Activated CD8-positive, alpha-beta T cell treated with anti-CD3 and anti-CD28 coated beads, Interleukin-2, amount 10 ng/mL, durations not matched to agents 7 days and 5 days (primary cell): ENCODE measurements around the gene TRAPPC11. TPM values are rescaled to one million over a fixed set of nuclear protein-coding genes. Genes with fewer than 3 reads are reported as not detected.

ENCODE experiments used
- ATAC-seq: fragments of 150-1000 bp; cut with Tn5 transposase; one replicate; pipeline ENCODE4 v1.10.0; 2021; ENCODE audit warnings: moderate library complexity
- CTCF ChIA-PET: fragments of 350-600 bp; sonication (Branson Sonifier 250); formaldehyde crosslinking; loops from one replicate; lab custom pipeline; 2021; ENCODE audit warnings: antibody characterized with exemption; lab: Charles Lee
- POLR2A ChIA-PET: fragments of 350-600 bp; sonication (Branson Sonifier 250); formaldehyde crosslinking; loops from one replicate; lab custom pipeline; 2021; ENCODE audit warnings: antibody characterized with exemption; lab: Charles Lee
- DNase-seq: peaks from one replicate; pipeline ENCODE4 v3.0.0-alpha.2; 2020
- H3K27ac Mint-ChIP-seq: one replicate; pipeline ENCODE4 v1.8.0; 2021; ENCODE audit warnings: mild to moderate bottlenecking, mixed read lengths
- H3K27me3 Mint-ChIP-seq: one replicate; pipeline ENCODE4 v1.8.0; 2021; ENCODE audit warnings: low read depth, mixed read lengths
- H3K36me3 Mint-ChIP-seq: one replicate; pipeline ENCODE4 v1.8.0; 2021; ENCODE audit warnings: low read depth, mixed read lengths
- H3K4me1 Mint-ChIP-seq: one replicate; pipeline ENCODE4 v1.8.0; 2021; ENCODE audit warnings: low read depth, mixed read lengths
- H3K4me3 Mint-ChIP-seq: one replicate; pipeline ENCODE4 v1.8.0; 2021; ENCODE audit warnings: mild to moderate bottlenecking, mixed read lengths
- H3K9me3 Mint-ChIP-seq: one replicate; pipeline ENCODE4 v1.8.0; 2022; ENCODE audit warnings: mixed read lengths; ENCODE audit not compliant: insufficient read depth
- total RNA-seq, 2 experiments: library from RNA; stranded (reverse); gene quantifications; one replicate each; pipeline ENCODE4 v1.2.3, GENCODE V29; 2021

Gene TRAPPC11
- 10 to 100 TPM; 26.5 to 29.9 TPM for total RNA-seq

DNA sequence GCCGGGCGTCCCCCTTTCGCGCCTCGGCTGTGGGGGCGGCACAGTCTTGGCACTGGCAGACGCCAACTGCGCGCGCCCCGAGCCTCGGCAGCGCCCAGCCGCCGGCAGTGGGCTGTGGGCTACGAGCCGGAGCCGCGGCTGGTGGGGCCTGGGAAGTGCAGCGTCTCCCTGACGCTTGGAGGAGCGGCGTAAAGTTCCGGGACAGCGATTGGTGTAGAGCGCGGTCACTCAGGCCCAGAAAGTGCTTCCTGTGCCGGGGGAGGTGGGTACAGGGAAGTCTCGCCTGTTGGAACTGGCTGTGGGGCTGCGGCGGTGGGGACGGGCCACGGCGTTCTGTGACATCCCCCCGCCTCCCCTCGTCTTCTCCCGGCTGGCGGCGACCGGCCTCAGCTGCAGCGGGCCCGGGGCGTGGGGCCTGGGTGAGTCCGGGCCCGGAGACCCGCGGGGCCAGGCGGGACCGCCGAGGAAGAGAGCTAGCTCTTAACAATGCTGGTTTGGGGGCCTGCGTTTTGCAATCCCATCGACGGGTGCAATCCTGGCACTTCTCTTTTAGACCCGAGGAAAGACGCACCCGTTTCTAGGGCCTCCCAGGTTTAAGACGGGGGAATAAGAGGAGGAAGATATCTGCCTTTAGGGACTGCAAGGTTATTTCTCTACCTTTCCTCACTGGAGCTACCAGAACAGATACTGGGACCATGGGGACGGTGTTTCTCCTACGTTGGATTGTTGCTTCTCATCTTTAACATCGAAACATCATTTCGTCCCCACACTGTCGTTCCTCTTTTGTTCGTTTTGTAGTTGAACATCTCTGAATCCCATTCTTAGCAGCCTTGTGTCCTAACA is at the start of gene TRAPPC11, which contains the start of gene RWDD4:
Gene TRAPPC11 (plus strand): TSS at position 265 of the 843 bp plus-strand sequence. CDS start 4,575 bp downstream, outside the sequence.
Gene RWDD4 (minus strand): TSS at position 157 of the 843 bp plus-strand sequence. CDS start 233 bp downstream, outside the sequence.
- peak; percentile 99 for ATAC-seq
- POLR2A ChIA-PET, result interaction anchor here (0.5 to 1.0 kb wide), 5 partner anchors 10 to 214 kb away, joined by 3 to 5 read pairs (median 3); partner anchors contain the start of gene CDKN2AIP

DNA sequence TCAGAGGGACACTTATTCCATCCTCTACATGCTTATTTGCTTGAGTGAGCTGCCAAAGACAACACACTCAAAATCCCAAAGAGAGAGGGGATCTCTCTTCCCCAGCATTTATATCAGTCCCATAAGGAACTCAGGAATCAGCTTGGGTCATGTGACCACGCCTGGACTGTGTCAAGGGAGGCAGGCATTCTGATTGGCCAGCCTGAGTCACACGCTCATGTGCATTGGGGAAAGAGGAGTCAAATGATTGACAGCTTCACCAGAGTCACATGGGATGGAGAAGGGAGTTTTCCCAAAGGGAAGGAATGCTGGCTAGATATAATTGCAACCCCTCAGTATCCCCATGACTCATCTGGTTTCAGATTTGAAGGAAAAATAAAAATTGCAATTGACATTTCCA is 49.1 kb upstream of the TRAPPC11 start:
- no peaks in the 10 kb centered on the region for H3K4me1 Mint-ChIP-seq
- H3K9me3 Mint-ChIP-seq, result no peaks in the 10 kb centered on the region
- H3K27ac Mint-ChIP-seq, result no peak overlapping the region
- H3K27me3 Mint-ChIP-seq, result peaks cover 5% of the 10 kb centered on the region
- ATAC-seq, result no peak
- ChIA-PET POLR2A (no interaction called here), CTCF (no interaction called here)
- no peaks in the 10 kb centered on the region for H3K36me3 Mint-ChIP-seq
- DNase-seq, result no peak
- no peak overlapping the region for H3K4me3 Mint-ChIP-seq

More for the DNA sequence above, at the start of gene TRAPPC11, which contains the start of gene RWDD4:
- peak within 1 kb of the TSS; percentile 76 for H3K4me3 Mint-ChIP-seq
- CTCF ChIA-PET, result interaction anchor here (1.0 to 1.3 kb wide), 2 partner anchors 20 to 156 kb away, joined by 4 to 5 read pairs; no protein-coding TSS in a partner anchor
- DNase-seq, result peak; percentile 97
- H3K27ac Mint-ChIP-seq, result peak within 1 kb of the TSS; percentile 95
- peaks cover 27% of the 10 kb centered on the region for H3K4me1 Mint-ChIP-seq
- H3K36me3 Mint-ChIP-seq, result peaks cover 6% of the 10 kb centered on the region
- no peaks in the 10 kb centered on the region for H3K9me3 Mint-ChIP-seq
- no peaks in the 10 kb centered on the region for H3K27me3 Mint-ChIP-seq

DNA sequence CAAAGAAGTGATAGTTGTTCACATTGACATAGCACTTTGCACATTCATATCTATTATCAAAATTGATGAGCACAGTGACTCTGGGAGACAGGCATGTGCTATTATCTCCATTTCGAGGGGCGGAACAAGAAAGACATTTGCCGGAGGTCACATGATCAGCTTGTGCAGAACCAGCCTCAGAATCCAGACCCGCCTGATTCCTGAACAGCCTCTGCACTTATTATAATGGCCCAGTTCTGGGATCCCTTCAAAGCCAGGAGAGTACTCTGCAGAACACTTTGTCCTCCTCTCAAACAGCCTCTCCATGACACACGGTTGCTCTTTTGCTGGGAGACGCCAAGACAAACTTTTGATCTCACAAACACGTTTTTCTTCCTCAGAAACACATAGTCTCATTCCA is 48.5 kb upstream of the TRAPPC11 start:
- Mint-ChIP-seq H3K9me3 (no peaks in the 10 kb centered on the region), H3K36me3 (no peaks in the 10 kb centered on the region), H3K4me3 (no peak overlapping the region), H3K27me3 (peaks cover 8% of the 10 kb centered on the region), H3K4me1 (no peaks in the 10 kb centered on the region), H3K27ac (no peak overlapping the region)
- DNase-seq, result no peak
- no peak for ATAC-seq
- ChIA-PET CTCF (no interaction called here), POLR2A (no interaction called here)

DNA sequence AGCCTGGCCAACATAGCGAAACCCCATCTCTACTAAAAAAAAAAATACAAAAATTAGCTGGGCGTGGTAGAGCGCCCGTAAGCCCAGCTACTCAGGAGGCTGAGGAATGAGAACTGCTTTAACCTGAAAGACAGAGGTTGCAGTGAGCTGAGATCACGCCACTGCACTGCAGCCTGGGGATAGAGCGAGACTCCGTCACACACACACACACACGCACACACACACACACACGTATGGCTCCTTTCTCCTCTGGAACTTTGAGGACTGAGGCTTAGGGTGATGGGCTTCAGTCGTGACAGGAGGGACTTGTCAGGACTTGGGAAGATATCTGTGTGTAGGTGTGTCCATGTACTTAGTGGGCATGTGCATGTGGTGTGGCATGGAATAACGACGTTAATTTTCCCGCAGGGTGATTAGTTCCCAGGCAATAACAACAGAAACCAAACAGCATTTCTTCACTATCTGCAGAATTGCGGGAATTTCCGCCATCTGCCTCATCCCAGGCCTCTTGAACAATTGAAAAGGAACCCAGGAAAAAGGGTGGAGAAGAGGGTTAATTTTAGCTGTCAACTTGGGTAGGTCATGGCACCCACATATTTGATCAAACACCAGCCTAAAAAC is 47.8 kb upstream of the TRAPPC11 start:
- peaks cover 8% of the 10 kb centered on the region for H3K27me3 Mint-ChIP-seq
- H3K4me3 Mint-ChIP-seq, result no peak overlapping the region
- ATAC-seq (no peak), DNase-seq (no peak)
- H3K27ac Mint-ChIP-seq, result no peak overlapping the region
- no peaks in the 10 kb centered on the region for H3K36me3 Mint-ChIP-seq
- ChIA-PET CTCF (no interaction called here), POLR2A (no interaction called here)
- no peaks in the 10 kb centered on the region for H3K9me3 Mint-ChIP-seq
- no peaks in the 10 kb centered on the region for H3K4me1 Mint-ChIP-seq

DNA sequence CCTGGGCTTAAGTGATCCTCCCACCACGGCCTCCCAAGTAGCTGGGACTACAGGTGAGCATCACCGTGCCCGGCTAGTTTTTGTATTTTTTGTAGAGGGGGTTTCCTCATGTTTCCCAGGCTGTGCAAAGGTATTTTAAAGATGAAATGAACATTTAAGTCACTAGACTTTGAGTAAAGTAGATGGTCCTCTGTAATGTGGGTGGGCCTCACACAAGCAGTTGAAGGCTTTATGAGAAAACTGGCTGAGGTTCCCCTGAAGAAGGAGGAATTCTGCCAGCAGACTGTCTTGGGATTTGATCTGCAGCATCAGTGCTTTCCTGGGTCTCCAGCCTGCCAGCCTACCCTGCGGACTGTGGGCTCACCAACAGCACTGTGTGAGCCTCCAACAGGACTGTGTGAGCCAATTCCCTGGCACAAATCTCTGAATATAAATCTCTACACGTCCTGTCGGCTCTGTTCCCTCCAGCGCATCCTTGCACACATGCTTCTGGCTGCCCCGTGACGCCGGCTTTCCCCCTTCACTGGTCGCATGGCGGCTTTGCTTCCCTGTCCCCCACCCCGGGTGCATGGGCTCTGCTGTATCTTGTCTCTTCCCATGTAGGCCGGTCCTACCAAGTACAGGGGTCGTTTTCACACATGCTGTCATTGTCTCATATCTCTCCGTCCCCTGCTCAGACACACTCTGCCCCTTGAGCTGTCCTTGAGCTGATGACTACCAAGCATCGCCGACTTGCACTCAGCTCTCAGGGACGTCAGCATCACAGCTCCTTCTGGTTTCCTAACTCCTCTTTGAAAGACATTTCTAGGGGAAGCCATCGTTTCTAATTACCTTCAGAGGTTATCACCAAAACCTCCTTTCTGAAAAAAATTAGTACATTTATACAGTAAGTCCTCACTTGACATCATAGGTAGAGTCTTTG is 46.5 kb upstream of the TRAPPC11 start:
- ChIA-PET CTCF (no interaction called here), POLR2A (no interaction called here)
- DNase-seq (no peak), ATAC-seq (no peak)
- no peaks in the 10 kb centered on the region for H3K4me1 Mint-ChIP-seq
- H3K9me3 Mint-ChIP-seq, result no peaks in the 10 kb centered on the region
- peaks cover 6% of the 10 kb centered on the region for H3K27me3 Mint-ChIP-seq
- H3K4me3 Mint-ChIP-seq, result no peak overlapping the region
- no peak overlapping the region for H3K27ac Mint-ChIP-seq
- H3K36me3 Mint-ChIP-seq, result no peaks in the 10 kb centered on the region

DNA sequence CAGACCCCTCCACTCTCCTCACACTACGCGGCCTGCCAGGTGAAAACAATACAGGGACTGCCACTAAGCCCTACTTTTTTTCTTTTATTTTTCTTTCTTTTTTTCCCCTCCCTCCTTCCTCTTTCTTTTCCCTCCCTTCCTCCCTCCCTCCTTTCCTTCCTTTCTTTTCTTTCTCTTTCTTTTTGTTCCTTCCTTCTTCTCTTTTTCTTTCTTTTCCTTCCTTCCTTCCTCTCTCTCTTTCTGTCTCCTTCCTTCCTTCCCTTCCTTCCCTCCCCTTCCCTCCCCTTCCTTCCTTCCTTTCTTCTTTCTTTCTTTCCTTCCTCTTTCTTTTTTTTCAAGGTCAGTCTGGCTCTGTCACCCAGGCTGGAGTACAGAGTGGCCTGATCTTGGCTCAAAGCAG is 42.0 kb upstream of the TRAPPC11 start:
- ATAC-seq (no peak), DNase-seq (no peak)
- Mint-ChIP-seq H3K27me3 (peaks cover 12% of the 10 kb centered on the region), H3K4me3 (no peak overlapping the region), H3K9me3 (no peaks in the 10 kb centered on the region), H3K36me3 (no peaks in the 10 kb centered on the region), H3K4me1 (no peaks in the 10 kb centered on the region), H3K27ac (no peak overlapping the region)
- POLR2A ChIA-PET, result interaction anchor here (0.7 kb wide), 1 partner anchor 1265 kb away, joined by 3 read pairs; no protein-coding TSS in a partner anchor
- CTCF ChIA-PET, result no interaction called here

DNA sequence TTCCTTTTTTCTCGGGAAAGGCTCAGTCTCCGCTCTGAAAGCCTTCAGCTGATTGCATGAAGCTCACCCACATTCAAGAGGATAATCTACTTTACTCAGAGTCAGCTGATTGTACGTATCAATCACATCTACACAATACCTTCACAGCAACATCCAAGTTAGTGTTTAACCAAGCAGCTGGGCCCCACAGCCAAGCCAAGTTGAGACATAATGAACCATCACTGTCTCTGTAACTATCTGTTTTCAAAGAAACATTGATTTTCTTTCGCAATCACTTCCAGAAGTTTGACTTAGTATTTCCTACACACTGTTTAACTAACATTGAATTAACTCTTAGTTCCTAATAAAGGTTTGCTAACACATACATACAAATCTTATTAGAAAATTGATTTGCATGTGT is 40.4 kb upstream of the TRAPPC11 start:
- H3K36me3 Mint-ChIP-seq, result no peaks in the 10 kb centered on the region
- H3K27me3 Mint-ChIP-seq, result peaks cover 12% of the 10 kb centered on the region
- CTCF ChIA-PET, result no interaction called here
- ATAC-seq, result no peak
- no peaks in the 10 kb centered on the region for H3K4me1 Mint-ChIP-seq
- POLR2A ChIA-PET, result no interaction called here
- H3K9me3 Mint-ChIP-seq, result no peaks in the 10 kb centered on the region
- no peak for DNase-seq
- no peak overlapping the region for H3K27ac Mint-ChIP-seq
- H3K4me3 Mint-ChIP-seq, result no peak overlapping the region

DNA sequence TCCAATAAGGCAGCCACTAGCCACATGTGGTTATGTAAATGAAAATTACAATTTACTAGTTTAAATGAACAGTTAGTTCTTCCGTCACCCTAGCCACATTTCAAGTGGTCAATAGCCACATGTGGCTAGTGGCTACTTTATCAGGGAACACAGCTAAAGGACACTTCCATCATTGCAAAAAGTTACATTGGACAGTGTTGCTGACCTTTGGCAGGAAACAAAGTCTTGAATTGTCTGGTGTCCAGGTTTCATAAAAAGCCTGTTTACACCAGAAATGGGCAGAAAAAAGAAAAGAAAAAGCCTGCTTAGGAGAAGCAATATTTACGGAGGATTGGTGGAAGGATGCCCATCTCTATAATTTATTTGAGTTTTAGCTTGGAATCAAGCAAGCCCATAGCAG is 38.7 kb upstream of the TRAPPC11 start:
- ATAC-seq, result no peak
- ChIA-PET CTCF (no interaction called here), POLR2A (no interaction called here)
- Mint-ChIP-seq H3K4me1 (no peaks in the 10 kb centered on the region), H3K27me3 (peaks cover 6% of the 10 kb centered on the region), H3K27ac (no peak overlapping the region), H3K36me3 (no peaks in the 10 kb centered on the region), H3K9me3 (no peaks in the 10 kb centered on the region), H3K4me3 (no peak overlapping the region)
- no peak for DNase-seq

DNA sequence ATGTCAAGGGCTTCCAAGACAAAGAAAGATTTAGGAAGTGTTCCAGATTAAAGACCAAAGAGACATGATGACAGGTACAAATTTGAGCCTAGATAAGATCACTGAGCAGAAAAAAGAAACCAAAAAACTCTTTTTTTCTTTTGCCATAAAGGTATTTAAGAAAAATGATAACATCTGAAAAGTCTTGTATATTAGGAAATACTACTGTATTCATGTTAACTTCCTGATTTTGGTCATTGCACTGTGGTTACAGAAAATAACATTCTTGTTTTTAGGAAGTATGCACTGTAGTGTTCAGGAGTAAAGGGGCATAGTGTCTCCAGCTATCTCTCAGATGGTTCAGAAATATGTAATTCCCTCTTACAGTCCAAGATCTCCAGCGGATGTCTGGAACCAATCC is 37.2 kb upstream of the TRAPPC11 start:
- H3K4me3 Mint-ChIP-seq, result no peak overlapping the region
- no peak overlapping the region for H3K27ac Mint-ChIP-seq
- H3K9me3 Mint-ChIP-seq, result no peaks in the 10 kb centered on the region
- ChIA-PET POLR2A (no interaction called here), CTCF (no interaction called here)
- ATAC-seq, result no peak
- H3K27me3 Mint-ChIP-seq, result peaks cover 6% of the 10 kb centered on the region
- H3K36me3 Mint-ChIP-seq, result no peaks in the 10 kb centered on the region
- DNase-seq, result no peak
- H3K4me1 Mint-ChIP-seq, result no peaks in the 10 kb centered on the region

DNA sequence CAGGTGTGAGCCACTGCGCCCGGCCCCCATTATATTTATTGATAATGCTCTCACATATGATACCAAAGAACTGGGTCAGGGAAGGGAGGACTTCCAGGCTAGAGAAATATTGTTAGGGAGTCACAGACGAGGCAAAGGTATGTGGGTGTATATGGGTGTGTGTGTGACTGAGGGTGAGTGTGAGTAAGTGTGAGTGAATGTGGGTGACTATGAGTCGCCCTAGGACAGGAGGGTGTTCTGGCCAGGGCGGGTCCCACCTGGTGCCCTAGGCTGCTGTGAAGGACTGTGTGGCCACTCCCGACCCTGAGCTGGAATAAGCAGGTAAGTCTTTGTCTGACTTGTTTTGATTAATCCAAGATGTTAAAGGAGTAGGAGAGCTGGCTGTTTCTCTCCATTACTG is 34.5 kb upstream of the TRAPPC11 start:
- ATAC-seq (no peak), DNase-seq (no peak)
- POLR2A ChIA-PET, result no interaction called here
- no peaks in the 10 kb centered on the region for H3K9me3 Mint-ChIP-seq
- H3K4me1 Mint-ChIP-seq, result no peaks in the 10 kb centered on the region
- CTCF ChIA-PET, result no interaction called here
- no peak overlapping the region for H3K4me3 Mint-ChIP-seq
- no peaks in the 10 kb centered on the region for H3K36me3 Mint-ChIP-seq
- H3K27ac Mint-ChIP-seq, result no peak overlapping the region
- peaks cover 6% of the 10 kb centered on the region for H3K27me3 Mint-ChIP-seq

DNA sequence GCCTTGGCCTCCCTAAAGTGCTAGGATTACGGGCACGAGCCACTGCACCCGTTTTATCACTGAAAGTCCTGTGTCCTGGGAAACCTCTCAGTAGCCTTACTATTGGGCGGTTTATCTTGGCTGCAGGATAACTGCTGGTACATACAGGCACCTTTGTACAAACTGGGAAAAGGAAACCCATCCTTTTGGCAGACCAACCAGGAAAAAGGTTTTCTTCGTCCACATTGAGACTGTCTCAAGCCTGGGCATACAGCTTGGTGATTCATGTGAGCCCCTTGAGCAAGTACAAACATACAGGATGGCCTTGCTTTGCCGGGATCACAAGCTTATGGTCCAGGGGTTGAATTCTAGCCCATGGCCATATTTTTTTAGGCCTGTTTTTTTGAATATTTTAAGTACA is 32.9 kb upstream of the TRAPPC11 start:
- Mint-ChIP-seq H3K27me3 (peaks cover 2% of the 10 kb centered on the region), H3K36me3 (no peaks in the 10 kb centered on the region), H3K27ac (no peak overlapping the region), H3K4me1 (no peaks in the 10 kb centered on the region), H3K4me3 (no peak overlapping the region), H3K9me3 (no peaks in the 10 kb centered on the region)
- ChIA-PET CTCF (no interaction called here), POLR2A (interaction anchor here (0.6 kb wide), 1 partner anchor 450 kb away, joined by 4 read pairs; no protein-coding TSS in a partner anchor)
- ATAC-seq (no peak), DNase-seq (no peak)
